HepG2 (cell line): ENCODE measurements around the gene CD164L2. TPM values are rescaled to one million over a fixed set of nuclear protein-coding genes. Genes with fewer than 3 reads are reported as not detected.

ENCODE experiments used
- ATAC-seq: fragments of 200-7000 bp; cut with Tn5 transposase; 3 replicates; pipeline ENCODE4 v1.9.1; 2020; ENCODE audit warnings: mild to moderate bottlenecking, moderate library complexity
- BruUV-seq: library from RNA; stranded (reverse); fragments of 400-500 nt; replicated peaks from 2 replicates; lab custom pipeline; 2021; lab: Mats Ljungman, UMichigan
- CTCF ChIA-PET: fragments of 300-600 bp; formaldehyde crosslinking; extraction: SDS; loops from one replicate; lab custom pipeline; 2021; ENCODE audit warnings: low total read pairs, inconsistent platforms, low intra/inter-chr PET ratio; lab: Yijun Ruan, JAX
- POLR2A ChIA-PET: fragments of 350-600 bp; sonication (Branson Sonifier 250); formaldehyde crosslinking; loops from one replicate; lab custom pipeline; 2020; ENCODE audit warnings: antibody characterized with exemption, inconsistent platforms; lab: Yijun Ruan, JAX
- DNase-seq: peaks from one replicate; pipeline ENCODE4 v3.0.0-alpha.2; 2015; ENCODE audit warnings: low spot score
- FAIRE-seq: peaks from 3 replicates; lab custom pipeline; 2011; peaks lifted over from hg19 to GRCh38; lab: Jason Lieb, UNC
- H2AFZ ChIP-seq: one replicate; pipeline ENCODE4 v1.6.1; 2011; ENCODE audit warnings: low read length, inconsistent platforms
- H3K27ac ChIP-seq: fragments of 300-600 bp; 3 replicates; pipeline ENCODE4 v1.8.0; 2011; ENCODE audit warnings: mixed run types, mild to moderate bottlenecking, mixed read lengths, low read length, inconsistent platforms; ENCODE audit not compliant: insufficient read depth; ENCODE audit errors: extremely low read length
- H3K27me3 ChIP-seq, 2 experiments: fragments of 200-600 bp in 1 of 2; 2 replicates in 1 of 2; 3 replicates in 1 of 2; pipeline versions ENCODE4 v1.6.0 to v1.8.0; 2011; ENCODE audit warnings: low read length in 2 of 2, mild to moderate bottlenecking in 2 of 2, moderate library complexity in 2 of 2, inconsistent platforms in 1 of 2; ENCODE audit not compliant: insufficient read depth in 2 of 2, control insufficient read depth in 1 of 2
- H3K36me3 ChIP-seq, 2 experiments: fragments of 200-600 bp in 1 of 2; replicated peaks in 1 of 2; 2 replicates in 1 of 2; 3 replicates in 1 of 2; pipeline versions ENCODE4 v1.5.1 to v1.8.0; 2011; ENCODE audit warnings: low read length in 2 of 2, inconsistent platforms in 1 of 2; ENCODE audit not compliant: insufficient read depth in 2 of 2, control insufficient read depth in 1 of 2
- H3K4me1 ChIP-seq: 2 replicates; pipeline ENCODE4 v1.5.1; 2012; ENCODE audit warnings: low read length, inconsistent platforms; ENCODE audit not compliant: insufficient read depth
- H3K4me2 ChIP-seq: 2 replicates; pipeline ENCODE4 v1.6.0; 2011; ENCODE audit warnings: low read depth, low read length, inconsistent platforms
- H3K4me3 ChIP-seq, 3 experiments: fragments of 200-600 bp in 1 of 3; sonication (generic), shearing (Covaris generic) in 1 of 3; replicated peaks in 1 of 3; 2 replicates each; pipeline ENCODE4 v1.5.1; 2011 to 2016; ENCODE audit warnings: low read length in 3 of 3, inconsistent platforms in 2 of 3, low read depth in 2 of 3, mild to moderate bottlenecking in 2 of 3, control low read depth in 1 of 3, mixed read lengths in 1 of 3; ENCODE audit not compliant: insufficient read depth in 1 of 3
- H3K79me2 ChIP-seq: one replicate; pipeline ENCODE4 v1.6.1; 2011; ENCODE audit warnings: low read length, inconsistent platforms; ENCODE audit not compliant: insufficient read depth
- H3K9ac ChIP-seq: 2 replicates; pipeline ENCODE4 v1.6.0; 2011; ENCODE audit warnings: mild to moderate bottlenecking, low read depth, low read length, inconsistent platforms; ENCODE audit not compliant: insufficient read depth
- H3K9me3 ChIP-seq: 2 replicates; pipeline ENCODE4 v1.5.1; 2012; ENCODE audit warnings: mild to moderate bottlenecking, low read length
- H4K20me1 ChIP-seq: 2 replicates; pipeline ENCODE4 v1.6.0; 2011; ENCODE audit warnings: inconsistent platforms, mild to moderate bottlenecking, low read length, moderate library complexity; ENCODE audit not compliant: insufficient read depth
- ATAD3A ChIP-seq: sonication (generic); formaldehyde crosslinking; IDR thresholded peaks from 2 replicates; pipeline ENCODE4 v1.4.0; 2020; ENCODE audit warnings: missing genetic modification reagents
- CCDC6 ChIP-seq: sonication (generic); formaldehyde crosslinking; IDR thresholded peaks from 2 replicates; pipeline ENCODE4 v1.8.1; 2022; ENCODE audit warnings: mild to moderate bottlenecking, missing genetic modification reagents, moderate library complexity
- GPN1 ChIP-seq: sonication (generic); formaldehyde crosslinking; IDR thresholded peaks from 2 replicates; pipeline ENCODE4 v1.5.1; 2020; ENCODE audit warnings: missing genetic modification reagents, borderline replicate concordance
- HDAC1 ChIP-seq: sonication (generic); formaldehyde crosslinking; IDR thresholded peaks from 2 replicates; pipeline ENCODE4 v1.5.1; 2020; ENCODE audit warnings: mild to moderate bottlenecking, missing genetic modification reagents
- HIVEP1 ChIP-seq: sonication (generic); formaldehyde crosslinking; IDR thresholded peaks from 2 replicates; pipeline ENCODE4 v1.4.0; 2020; ENCODE audit warnings: mild to moderate bottlenecking, missing genetic modification reagents
- HOXA7 ChIP-seq: sonication (generic); formaldehyde crosslinking; IDR thresholded peaks from 2 replicates; pipeline ENCODE4 v1.8.1; 2022; ENCODE audit warnings: mild to moderate bottlenecking, missing genetic modification reagents, moderate library complexity
- IRF2 ChIP-seq: IDR thresholded peaks from 2 replicates; pipeline ENCODE4 v1.6.1; 2018; ENCODE audit warnings: missing genetic modification reagents, missing compliant biosample characterization
- MIER2 ChIP-seq: IDR thresholded peaks from 2 replicates; pipeline ENCODE4 v1.6.1; 2016; ENCODE audit warnings: missing biosample characterization, missing genetic modification reagents
- MXD3 ChIP-seq: IDR thresholded peaks from 2 replicates; pipeline ENCODE4 v1.6.1; 2016; ENCODE audit warnings: mild to moderate bottlenecking, missing biosample characterization, missing genetic modification reagents
- NAIF1 ChIP-seq: sonication (generic); formaldehyde crosslinking; IDR thresholded peaks from 2 replicates; pipeline ENCODE4 v1.5.0; 2020; ENCODE audit warnings: mild to moderate bottlenecking, missing genetic modification reagents, borderline replicate concordance
- RBAK ChIP-seq: sonication (generic); formaldehyde crosslinking; IDR thresholded peaks from 2 replicates; pipeline ENCODE4 v1.5.1; 2020; ENCODE audit warnings: mild to moderate bottlenecking, missing genetic modification reagents
- RFX3 ChIP-seq: IDR thresholded peaks from 2 replicates; pipeline ENCODE4 v1.6.1; 2016; ENCODE audit warnings: missing biosample characterization, missing genetic modification reagents
- SRY ChIP-seq: sonication (generic); formaldehyde crosslinking; IDR thresholded peaks from 2 replicates; pipeline ENCODE4 v1.8.0; 2022; ENCODE audit warnings: mild to moderate bottlenecking, missing genetic modification reagents
- TCF12 ChIP-seq, 2 experiments: fragments of 450-650 bp in 1 of 2; sonication (generic) in 1 of 2; formaldehyde crosslinking in 1 of 2; IDR thresholded peaks; 2 replicates each; pipeline versions ENCODE4 v1.6.1 to v1.8.0; 2017 to 2022; ENCODE audit warnings: antibody characterized with exemption in 1 of 2, mild to moderate bottlenecking in 1 of 2, missing genetic modification reagents in 1 of 2, moderate library complexity in 1 of 2
- TFAP4 ChIP-seq: sonication (generic); IDR thresholded peaks from 2 replicates; pipeline ENCODE4 v1.6.1; 2016; ENCODE audit warnings: low read depth, borderline replicate concordance
- ZNF33B ChIP-seq: sonication (generic); formaldehyde crosslinking; IDR thresholded peaks from 2 replicates; pipeline ENCODE4 v1.5.1; 2020; ENCODE audit warnings: mild to moderate bottlenecking, missing genetic modification reagents
- ZNF784 ChIP-seq: sonication (generic); formaldehyde crosslinking; IDR thresholded peaks from 2 replicates; pipeline ENCODE4 v1.5.1; 2020; ENCODE audit warnings: missing genetic modification reagents, mild to moderate bottlenecking, borderline replicate concordance
- ZNF841 ChIP-seq: sonication (generic); formaldehyde crosslinking; IDR thresholded peaks from 2 replicates; pipeline ENCODE4 v1.8.1; 2023; ENCODE audit warnings: missing genetic modification reagents, borderline replicate concordance
- WGBS: methylation state at CpG from one replicate; pipeline ENCODE4 v1.1.6; 2017; ENCODE audit warnings: low lambda C conversion rate; 5-methylcytosine and 5-hydroxymethylcytosine counted together
- in situ Hi-C: cut with HindIII; loops from 2 replicates; pipeline ENCODE4 v1.10.0; 2017; ENCODE audit warnings: low pct_unique_long_range_greater_than_20kb; ENCODE audit not compliant: extremely low pct_ligation_motif_present
- intact Hi-C: fragments of 100-400 bp; cut with micrococcal nuclease; formaldehyde crosslinking; loops from one replicate; pipeline ENCODE4 v1.10.0; 2022; ENCODE audit not compliant: unreplicated experiment
- polyA plus RNA-seq, 8 experiments: library from polyadenylated mRNA; depleted of rRNA in 3 of 8; stranded (reverse) in 7 of 8; unstranded in 1 of 8; fragments of >200 nt; fragmentation: Illumina TruSeq in 4 of 8; extraction: Trizol in 4 of 8; gene quantifications; 2 replicates each; pipeline versions ENCODE4 v1.2.1 to v1.2.3, GENCODE V29; 2011 to 2016; ENCODE audit warnings: low read depth in 4 of 8, missing spikeins in 1 of 8, mixed read lengths in 1 of 8; ENCODE audit not compliant: insufficient read depth in 1 of 8
- total RNA-seq, 5 experiments: library from RNA; depleted of rRNA; stranded (reverse); fragments of >200 nt; fragmentation: Illumina TruSeq; extraction: Trizol; gene quantifications; 2 replicates each; pipeline ENCODE4 v1.2.3, GENCODE V29; 2016; ENCODE audit warnings: low read depth in 1 of 5

CD164L2 gene
- total and polyA plus RNA-seq, 2 of the 13 experiments (the other 11 are each of a cell fraction or from before 2014, with no cell fraction given) = not detected

GRCh38 chr1:27377760-27378495, 5.2 kb downstream of the CD164L2 start:
- FAIRE-seq = no peak
- ATAC-seq = no peak
- WGBS = 54% methylated on average over 12 of the region's 12 CpGs
- in situ Hi-C loops (no loop called here), intact Hi-C loops (no loop called here)
- H3K27ac ChIP-seq = no peak overlapping the region
- CTCF ChIA-PET = no interaction called here
- H3K79me2 ChIP-seq = no peaks in the 10 kb centered on the region
- no peaks in the 10 kb centered on the region for H3K4me1 ChIP-seq
- no peak overlapping the region for H3K4me3 ChIP-seq
- H4K20me1 ChIP-seq = no peaks in the 10 kb centered on the region
- POLR2A ChIA-PET = interaction anchor here (1.0 kb wide), 1 partner anchor 17 kb away, joined by 3 read pairs; no protein-coding TSS in a partner anchor
- TF ChIP-seq RBAK (CRISPR knock-in tag) (no peak), GPN1 (CRISPR knock-in tag) (no peak), HIVEP1 (CRISPR knock-in tag) (no peak), ZNF841 (CRISPR knock-in tag) (no peak), HDAC1 (CRISPR knock-in tag) (no peak), CCDC6 (no peak), MXD3 (no peak), SRY (no peak), ATAD3A (CRISPR knock-in tag) (no peak), ZNF33B (CRISPR knock-in tag) (no peak), MIER2 (no peak), TFAP4 (no peak), IRF2 (no peak), ZNF784 (CRISPR knock-in tag) (no peak), NAIF1 (CRISPR knock-in tag) (no peak), HOXA7 (CRISPR knock-in tag) (no peak), TCF12 (IDR thresholded peaks at IDR 0.05) (no peak), TCF12 (CRISPR knock-in tag; IDR thresholded peaks at IDR 0.05) (no peak), RFX3 (CRISPR knock-in tag) (no peak)
- no peak overlapping the region for H3K9ac ChIP-seq
- H2AFZ ChIP-seq = no peak overlapping the region
- no peak for DNase-seq
- H3K4me2 ChIP-seq = no peak overlapping the region
- H3K9me3 ChIP-seq = no peaks in the 10 kb centered on the region
- H3K36me3 ChIP-seq = no peaks in the 10 kb centered on the region
- peaks cover 10 to 52% of the 10 kb centered on the region in 2 experiments for H3K27me3 ChIP-seq
- no TSS peak for BruUV-seq
